ENCODE measurements around the gene ELMOD3.
"Not testable (repeated sequence)": the region's sequence is repeated elsewhere in the genome, so short reads cannot be mapped to it uniquely, and the experiment has no call there.

ELMOD3 gene

DNA sequence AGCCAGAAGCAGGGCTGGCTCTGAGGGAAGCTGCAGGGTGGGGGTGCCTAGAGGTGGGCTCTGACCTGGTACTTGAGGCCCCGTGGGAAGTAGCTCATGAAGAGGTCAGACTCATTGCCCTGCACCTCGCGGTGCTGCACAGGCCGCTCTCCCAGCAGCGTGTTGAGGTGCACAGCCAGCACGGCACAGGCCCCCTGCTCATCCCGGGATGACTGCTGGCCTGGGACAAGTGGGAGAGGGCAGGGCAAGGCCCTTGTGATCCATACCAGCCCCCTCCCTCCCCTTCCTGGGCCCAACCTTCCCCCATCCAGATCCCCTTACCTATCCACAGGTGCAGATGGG lies 46.9 kb downstream of the ELMOD3 start:
- DNase-seq (ENCODE audit: low read depth in 3 of 3), result no peak

DNA sequence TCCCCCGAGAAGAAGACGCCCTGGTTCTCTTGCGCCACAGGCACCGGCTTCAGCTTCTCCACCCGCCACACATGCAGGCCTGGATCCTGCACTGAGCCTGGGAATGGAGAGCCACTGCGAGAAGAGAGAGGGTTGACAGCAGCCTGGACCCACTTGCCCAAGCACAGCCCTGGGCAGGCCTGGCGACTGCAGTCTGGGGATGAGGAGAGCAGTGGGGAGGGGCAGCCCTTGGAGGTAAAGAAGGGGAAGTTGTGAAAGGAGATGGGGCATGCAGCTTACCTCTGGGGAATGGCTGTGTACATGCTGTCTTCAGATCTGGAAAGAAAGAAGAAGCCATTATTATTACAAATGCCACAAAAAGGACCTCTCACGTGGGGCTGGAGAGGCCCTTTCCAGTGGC lies 47.3 kb downstream of the ELMOD3 start:
- no peak for DNase-seq (ENCODE audit: low read depth in 3 of 3)

DNA sequence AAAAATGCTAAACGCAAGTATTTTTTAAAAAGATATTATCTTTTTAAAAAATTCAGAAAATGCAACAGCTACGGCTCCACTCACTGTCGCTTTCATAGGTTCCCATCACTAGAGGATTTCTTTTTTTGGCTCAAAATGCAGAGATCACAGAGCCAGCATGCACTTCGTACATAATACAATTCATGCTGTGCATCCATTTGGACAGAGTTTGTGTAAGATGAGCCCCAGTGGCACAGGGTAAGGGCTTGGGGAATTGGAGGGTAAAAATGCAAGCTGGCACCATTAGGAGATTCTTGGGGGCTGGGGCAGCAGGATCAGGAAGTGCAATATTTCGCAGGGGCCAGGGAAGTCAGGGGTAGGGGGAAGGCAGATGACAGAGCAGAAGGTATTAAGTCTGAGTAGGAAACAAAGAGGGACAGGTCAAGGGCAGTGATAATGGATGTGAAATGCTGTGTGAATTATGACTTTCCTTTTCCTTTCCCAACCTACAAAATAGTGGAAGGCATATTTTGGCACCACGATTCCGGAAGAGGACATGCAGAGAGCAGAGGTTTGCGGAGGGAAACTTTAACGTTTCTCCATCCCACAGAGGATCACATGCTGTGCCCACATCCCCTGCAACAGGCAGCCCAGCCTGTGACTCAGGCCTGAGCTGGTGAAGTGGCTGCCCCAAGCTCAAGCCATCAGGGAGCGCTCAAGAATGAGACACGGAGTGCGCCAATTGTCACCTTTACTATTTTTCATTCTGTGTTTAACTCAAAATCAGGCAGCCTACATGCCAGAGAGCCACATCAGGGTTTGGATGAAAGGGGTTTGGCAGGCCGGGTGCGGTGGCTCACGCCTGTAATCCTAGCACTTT lies 50.9 kb downstream of the ELMOD3 start:
- DNase-seq (ENCODE audit: low read depth in 3 of 3), result peak in 2 of 3 experiments; percentile 41 to 59

DNA sequence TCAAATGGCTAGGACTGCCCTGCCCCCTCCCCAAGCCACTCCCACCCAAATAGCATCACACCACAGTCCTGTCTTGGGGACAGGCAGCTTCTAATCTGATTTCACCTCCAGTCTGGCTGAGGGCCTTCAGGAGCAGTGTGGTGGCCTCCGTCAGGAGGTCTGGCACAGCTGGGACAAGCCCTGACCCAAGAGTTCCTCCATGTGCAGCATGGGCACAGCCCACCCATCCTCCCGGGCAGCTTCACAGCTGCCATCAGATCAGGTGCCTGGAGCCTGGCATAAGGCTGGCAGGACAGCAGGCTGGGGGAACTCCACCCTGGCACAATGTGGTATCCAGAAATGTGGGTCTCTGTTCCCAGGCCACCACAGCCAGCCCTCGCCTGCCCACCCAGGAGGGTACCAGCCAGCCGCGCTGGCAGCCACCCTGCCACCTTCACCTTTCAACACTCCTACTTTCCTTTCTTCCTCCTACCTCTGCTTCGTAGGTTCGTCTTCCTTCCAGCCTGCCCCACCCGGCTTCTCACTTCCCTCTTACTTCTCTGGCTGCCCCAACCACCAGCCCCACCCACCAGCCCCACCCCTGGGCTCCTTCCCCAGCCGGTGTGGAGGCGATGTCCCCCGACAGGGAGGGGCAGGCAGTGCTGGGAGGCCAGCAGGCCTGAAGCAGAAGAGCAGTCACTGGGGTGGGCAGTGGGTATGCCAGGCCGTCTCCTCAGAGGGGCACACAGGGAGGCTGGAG lies 55.4 kb downstream of the ELMOD3 start, which contains the start of gene CAPG:
Gene CAPG (minus strand): TSS at position 522 of the 739 bp plus-strand sequence. CDS start 8,221 bp downstream, outside the sequence.
- DNase-seq (ENCODE audit: low read depth in 3 of 3), result peak in 1 of 3 experiments; percentile 46

DNA sequence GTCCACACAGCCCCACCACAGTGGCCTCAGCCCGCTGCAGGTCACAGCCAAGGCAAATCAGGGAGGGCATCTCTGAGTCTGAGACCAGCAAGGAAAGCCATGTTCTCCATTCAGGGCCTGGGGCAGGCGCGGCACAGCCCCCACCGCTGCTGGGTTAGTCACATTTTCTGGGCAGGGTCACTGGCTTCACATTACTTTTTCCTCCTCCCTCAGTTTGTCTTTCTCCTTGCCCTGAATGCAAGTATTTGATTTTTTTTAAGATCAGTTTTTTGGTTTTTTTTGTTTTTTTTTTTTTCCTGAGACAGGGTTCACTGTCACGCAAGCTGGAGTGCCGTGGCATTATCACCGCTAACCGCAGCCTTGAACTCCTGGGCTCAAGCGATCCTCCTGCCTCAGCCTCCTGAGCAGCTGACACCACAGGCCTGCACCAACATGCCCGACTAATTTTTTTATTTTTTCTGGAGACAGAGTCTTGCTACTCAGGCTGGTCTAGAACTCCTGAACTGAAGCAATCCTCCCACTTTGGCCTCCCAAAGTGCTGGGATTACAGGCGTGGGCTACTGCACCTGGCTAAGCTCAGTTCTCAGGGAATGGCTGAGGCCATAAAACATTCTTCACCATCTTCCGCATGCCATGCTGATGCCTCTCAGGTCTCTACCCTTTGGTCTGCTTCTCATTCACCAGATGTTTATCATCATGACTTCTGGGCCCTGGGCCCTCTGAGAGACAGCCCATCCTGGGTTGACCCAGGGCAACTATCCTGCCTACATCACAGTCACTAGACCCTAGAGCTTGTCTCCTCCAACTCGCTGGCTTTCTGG lies 56.2 kb downstream of the ELMOD3 start:
- DNase-seq (ENCODE audit: low read depth in 3 of 3), result no peak

DNA sequence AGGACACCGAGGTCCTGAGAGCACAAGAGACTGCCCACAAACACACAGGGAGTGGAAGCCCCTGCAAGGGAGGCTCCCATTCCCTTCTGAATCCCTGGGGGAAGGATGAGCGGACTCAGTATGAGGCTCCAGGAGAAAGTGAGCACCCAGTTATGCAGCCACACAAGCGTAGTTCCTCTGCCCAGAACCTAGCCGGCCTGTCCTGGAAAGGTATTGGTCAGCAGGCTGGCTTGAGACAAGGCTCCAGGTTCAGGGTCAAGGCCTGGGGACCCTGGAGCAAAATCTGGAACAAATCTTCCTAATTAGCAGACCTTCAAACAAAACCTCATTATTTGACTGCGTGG lies 56.8 kb downstream of the ELMOD3 start:
- no peak for DNase-seq (ENCODE audit: low read depth in 3 of 3)

DNA sequence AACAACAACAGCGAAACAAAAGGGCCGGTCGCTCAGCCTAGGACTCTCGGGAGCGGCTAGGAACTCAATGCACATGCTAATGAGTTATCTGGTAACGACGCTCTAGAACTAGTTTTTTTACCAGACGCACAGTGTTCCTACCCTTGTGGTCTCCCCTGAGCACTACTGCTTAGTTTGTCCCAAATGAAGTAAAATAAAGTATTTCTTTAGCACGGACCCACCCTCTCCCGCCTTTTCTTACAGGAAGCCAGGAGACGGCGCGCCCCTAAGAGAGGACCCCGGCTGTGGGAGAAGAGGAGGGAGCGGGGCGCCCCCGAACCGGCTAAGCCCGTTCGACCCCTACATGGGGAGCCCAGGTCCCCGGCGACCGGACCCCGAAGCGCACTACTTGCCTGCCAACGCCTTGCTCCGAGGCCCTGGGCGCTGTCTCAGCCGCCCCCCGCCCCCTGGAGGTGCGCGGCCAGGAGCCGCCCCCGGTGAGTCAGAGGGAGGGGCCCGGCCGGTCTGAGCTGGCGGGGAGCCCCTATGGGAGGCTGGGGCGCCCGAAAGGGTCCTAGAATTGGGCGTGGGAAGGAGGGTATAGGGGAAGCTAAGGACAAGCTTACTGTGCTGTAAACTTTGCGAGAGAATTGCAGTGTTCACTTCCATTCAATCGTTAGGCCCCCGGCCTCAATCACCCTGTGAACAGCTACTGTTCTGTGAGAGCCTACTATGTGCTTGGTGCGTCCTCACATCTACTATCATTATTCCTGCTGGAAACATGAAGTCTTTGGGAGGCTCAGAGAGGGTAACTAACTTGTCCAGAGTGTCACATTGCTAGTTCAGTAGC lies 59.2 kb downstream of the ELMOD3 start:
- DNase-seq (ENCODE audit: low read depth in 3 of 3), result peak in 1 of 3 experiments; percentile 44

DNA sequence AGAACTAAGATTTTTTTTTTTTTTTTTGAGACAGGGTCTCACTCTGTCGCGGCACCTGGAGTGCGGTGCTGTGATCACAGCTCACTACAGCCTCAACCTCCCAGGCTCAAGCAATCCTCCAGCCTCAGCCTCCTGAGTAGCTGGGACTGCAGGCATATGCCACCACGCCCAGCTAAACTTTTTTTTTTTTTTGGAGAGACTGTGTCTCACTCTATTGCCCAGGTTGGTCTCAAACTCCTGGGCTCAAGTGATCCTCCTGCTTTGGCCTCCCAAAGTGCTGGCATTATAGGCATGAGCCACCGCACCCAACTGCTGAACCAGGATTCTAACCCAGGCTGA lies 59.8 kb downstream of the ELMOD3 start:
- DNase-seq (ENCODE audit: low read depth in 3 of 3), result not testable (repeated sequence)

DNA sequence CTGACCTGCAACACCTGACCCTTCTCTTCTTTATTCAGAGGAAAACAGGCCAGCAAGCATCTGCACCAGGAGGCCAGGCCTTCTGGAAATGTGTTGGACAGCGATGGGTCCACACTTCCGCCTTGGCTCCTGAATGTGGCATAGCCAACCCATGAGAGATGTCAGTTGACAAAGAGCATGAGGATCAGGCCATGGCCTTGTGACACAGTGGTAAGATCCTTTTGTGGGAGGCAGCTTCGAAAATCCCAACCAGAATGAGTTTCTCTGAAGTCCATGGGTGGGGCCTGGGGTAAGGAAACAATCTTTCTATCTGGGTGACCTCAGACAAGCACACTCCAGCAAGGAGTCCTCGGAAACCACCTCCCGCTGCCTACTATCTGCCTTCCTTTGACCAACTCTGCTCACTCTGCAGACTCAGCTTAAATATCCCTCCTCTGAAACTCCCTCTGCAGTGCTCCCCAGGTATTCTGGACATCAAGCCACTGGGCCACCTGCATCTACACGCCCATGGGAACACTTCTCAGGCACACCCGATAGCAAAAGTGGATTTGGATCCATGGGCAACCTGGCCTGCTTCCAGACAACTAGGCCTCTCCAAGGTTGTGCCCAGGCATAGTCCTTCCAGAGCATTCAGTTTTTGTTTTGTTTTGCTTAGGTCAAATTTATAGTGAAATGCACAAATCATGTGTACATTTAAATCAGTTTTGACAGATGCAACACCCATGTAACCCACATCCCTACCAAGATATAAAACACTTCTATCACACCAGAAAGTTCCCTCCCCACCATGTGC lies 60.4 kb downstream of the ELMOD3 start:
- DNase-seq (ENCODE audit: low read depth in 3 of 3), result no peak

DNA sequence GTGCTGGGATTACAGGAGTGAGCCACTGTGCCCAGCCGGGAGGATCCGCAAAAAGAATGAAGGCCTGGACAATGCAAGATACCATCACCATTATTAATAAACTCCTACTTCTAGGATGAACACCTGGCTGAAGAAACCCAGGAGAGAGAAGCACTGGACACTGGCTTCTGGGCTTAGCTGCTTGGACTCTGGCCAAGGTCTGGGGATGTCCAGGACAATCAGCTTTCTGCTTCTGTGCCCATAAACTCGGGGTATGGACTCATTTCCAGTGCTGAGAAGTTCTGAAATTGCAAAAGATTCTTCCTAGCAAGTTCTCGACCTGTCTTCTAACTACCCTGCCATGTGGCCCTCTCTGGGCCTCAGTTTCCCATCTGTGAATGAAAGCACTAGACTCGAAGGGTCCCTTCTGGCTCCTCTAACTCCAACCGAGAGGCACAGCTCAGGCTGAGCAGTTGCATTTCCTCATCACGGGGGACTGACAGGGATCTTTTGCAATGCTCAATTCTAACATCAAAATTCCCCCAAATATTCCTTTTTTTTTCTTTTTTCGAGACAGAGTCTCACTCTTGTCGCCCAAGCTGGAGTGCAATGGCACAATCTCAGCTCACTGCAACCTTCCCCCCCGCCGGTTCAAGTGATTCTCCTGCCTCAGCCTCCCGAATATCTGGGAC lies 61.5 kb downstream of the ELMOD3 start:
- no peak for DNase-seq (ENCODE audit: low read depth in 3 of 3)

DNA sequence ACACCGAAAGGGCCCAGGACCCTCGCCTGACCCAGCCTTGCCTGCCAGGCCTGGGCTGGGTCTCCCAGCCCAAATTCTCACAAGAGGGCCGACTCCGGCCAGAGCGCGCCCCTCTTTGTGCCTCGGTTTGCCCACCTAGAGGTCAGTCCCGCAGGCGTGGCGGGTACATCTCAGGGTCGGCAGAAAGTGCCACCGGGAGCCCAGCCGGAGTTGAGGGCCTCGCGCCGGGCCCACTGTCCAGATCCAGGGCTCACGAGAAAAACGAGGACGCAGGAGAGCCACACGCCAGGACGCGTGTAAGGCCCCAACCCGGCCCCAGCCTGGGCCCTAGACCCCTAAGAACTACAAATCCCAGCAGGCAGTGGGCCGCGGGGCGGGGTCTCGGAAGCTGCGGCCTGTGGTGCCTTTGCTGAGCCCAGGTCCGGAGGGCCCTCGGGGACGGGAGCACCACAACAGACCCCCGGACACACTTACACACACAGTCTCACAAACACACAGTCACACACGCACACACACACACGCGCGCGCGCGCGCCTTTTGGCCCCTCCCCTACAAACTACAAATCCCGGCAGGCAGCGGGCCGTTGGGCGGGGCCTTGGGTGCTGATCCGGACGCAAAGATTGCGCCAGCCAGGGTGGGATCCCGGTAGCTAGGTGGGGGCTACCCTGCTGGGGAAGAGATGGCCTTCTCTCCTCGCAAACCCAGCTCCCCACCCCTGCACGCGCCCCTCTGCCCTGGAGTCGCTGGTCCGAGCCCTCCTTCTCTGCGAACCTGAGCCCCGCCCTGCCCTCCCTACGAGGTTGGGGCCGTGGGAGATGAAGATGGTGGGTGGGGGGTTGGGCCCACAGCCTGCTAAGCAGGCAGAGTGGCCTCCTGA lies 63.8 kb downstream of the ELMOD3 start, which contains the start of gene SH2D6:
Gene SH2D6 (plus strand): TSS at position 583 of the 877 bp plus-strand sequence. CDS start 10,752 bp downstream, outside the sequence.
- peak; percentile 64 to 85 (median 72) for DNase-seq (ENCODE audit: low read depth in 3 of 3)

DNA sequence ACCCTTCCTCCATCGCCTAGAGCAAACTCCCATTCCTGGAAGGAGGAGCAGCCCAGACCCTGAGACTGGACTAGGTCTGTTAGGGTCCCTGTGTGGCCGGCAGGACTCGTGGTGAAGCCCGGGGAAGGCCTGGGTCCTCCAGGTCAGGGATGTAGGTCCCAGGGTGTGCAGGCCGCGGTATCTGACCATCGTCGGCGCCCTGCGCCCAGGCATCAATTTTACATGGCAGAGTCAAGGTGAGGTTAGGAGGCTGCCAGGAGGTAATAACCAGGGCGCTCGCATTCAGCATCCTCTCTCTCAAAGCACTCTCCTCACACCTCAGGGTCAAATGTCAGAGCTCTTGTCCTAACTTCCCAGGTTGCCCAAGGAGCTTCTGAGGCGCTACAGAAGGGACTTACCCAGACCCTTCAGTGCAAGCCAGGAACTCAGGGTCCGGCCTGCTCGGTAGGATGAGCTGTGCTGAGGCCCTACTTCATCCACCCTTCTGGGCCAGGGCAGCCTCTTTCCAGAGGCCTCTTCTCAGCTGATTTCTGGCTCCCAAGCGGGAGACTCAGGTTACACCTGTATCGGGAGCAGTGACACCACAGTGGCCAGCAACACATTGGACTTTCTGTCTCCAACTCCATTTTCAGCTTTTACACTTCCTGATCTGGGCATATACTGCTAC lies 64.6 kb downstream of the ELMOD3 start:
- DNase-seq (ENCODE audit: low read depth in 3 of 3), result no peak

DNA sequence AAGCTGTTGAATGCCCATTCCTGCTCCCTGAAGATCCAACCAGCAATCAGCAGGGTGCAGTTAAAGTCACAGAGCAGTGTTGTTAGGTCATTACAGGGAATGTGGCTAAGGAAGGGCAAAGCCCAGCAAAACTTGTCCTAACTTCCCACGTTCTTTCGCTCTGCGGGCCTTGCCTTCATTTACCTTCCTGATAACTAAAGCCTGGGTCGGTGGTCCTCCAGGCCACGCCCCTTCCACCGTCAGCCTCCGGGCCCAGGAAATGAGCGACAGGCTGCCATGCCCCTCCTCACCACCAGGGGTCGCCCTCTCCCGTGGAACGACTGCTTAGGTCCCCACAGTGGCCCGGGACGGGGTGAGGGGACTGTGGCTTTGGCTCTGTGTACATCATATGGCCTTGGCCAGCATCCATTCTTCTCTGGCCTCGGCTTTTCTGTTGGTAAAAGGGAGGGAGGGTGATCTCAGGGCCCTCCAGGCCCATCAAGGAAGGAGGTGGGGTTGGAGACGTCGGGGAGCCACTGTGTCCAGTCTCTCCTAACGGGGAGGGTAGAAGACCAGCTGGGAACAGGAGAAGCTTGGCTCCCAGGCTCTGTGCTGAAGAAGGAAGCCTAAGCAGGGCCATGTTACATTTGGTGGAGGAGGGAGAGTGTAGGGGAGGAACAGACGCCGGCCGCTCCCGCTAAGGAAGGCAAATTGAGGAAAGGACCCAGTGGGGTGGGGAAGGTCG lies 66.1 kb downstream of the ELMOD3 start:
- DNase-seq (ENCODE audit: low read depth in 3 of 3), result peak; percentile 84 to 93 (median 88)

DNA sequence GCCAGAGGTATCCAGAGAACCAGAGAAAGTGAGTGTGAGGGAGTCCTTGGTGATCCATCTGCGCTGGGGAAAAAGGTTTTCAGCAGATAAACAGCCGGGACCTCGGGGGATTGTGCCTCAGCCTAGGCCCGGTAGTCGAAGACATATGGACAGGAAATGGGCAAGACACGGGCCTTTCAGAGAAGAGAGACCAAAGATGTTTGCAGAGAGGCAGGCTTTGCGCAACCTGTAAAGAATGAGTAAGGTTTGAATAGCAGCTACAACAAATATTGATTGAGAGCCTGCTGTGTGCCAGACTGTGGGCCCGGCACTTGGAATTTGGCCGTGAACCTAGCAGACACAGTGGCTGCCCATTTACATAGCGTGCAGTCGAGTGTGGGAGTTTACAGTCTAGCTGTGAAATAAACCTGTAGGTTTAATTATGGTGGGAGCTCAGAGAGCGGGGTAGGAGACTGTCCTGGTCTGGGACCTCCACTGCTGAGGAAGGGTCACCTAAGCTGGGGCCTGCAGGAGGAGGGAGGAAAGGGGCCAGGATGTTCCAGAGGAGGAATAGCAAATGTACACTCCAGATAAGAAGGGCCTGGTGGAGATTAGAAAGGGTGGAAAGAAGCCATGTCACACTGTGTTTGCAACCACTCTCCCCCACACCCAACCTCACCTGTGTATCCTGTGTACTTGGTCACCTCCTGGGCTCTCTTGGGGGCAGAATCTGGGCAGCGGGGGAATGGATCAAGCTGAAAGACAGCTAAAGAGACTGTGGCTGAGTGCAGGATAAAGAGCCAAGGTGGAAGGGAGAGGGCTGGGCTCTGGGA lies 66.9 kb downstream of the ELMOD3 start:
- DNase-seq (ENCODE audit: low read depth in 3 of 3), result no peak

DNA sequence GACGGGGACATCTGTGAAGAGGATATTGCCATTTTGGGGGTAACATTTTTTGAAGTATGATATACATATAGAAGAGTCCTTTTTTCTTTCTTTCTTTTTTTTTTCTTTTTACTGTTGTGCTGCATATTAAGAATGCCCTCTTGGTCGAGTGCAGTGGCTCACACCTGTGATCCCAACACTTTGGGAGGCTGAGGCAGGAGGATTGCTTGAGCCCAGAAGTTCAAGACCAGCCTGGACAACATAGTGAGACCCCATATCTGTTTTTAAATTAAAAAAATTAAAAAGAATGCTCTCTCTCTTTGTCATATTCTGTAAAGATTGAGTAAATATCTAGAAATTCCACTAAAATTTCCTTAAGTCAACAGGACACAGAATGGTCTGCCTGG lies 67.5 kb downstream of the ELMOD3 start:
- DNase-seq (ENCODE audit: low read depth in 3 of 3), result no peak

DNA sequence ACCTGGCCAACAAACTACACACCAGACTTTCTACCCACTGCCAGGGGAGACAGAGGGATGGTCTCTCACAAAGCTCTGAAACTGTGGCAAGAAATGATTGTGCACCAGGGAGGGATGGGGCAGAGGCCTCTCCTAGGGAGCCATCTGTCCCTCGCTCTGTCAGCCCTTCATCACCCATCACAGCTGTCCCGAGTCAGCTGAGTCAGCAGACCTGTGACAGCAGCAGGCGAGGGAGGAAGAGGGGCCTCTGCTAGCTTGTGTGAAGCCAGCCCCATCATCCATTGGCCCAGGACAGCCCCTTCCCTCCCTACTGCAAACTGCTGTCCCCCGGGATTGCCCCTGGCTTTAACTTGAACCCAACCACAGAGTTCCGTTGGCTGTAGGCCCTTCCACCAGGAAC lies 69.0 kb downstream of the ELMOD3 start:
- no peak for DNase-seq (ENCODE audit: low read depth in 3 of 3)

DNA sequence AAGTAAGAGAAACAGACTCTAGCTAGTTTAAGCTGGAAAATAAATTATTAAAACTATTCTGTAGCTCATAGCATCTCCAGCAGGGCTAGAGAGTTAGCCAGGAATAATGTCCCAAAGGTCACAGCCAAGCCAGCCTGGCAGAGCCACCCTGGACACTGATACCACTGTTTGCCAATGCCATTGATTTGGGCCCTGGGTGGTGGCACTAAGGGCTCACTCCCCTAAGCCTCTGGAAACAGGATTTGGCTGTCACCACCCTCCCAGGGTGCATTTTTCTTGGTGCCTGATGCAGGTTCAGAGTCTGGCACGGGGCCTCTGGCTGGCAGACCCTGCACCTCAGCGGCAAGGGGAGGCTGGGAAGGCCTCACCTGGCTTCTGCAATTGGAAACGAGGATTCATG lies 71.0 kb downstream of the ELMOD3 start:
- no peak for DNase-seq (ENCODE audit: low read depth in 3 of 3)
